ENCODE results near the gene TBC1D5. TPM values are rescaled to one million over a fixed set of nuclear protein-coding genes. Genes with fewer than 3 reads are reported as not detected.

Gene TBC1D5
- total and polyA plus RNA-seq, 2 donors (not counting 1 experiment from before 2014, with no cell fraction given), result 22.6 to 111 TPM

DNA sequence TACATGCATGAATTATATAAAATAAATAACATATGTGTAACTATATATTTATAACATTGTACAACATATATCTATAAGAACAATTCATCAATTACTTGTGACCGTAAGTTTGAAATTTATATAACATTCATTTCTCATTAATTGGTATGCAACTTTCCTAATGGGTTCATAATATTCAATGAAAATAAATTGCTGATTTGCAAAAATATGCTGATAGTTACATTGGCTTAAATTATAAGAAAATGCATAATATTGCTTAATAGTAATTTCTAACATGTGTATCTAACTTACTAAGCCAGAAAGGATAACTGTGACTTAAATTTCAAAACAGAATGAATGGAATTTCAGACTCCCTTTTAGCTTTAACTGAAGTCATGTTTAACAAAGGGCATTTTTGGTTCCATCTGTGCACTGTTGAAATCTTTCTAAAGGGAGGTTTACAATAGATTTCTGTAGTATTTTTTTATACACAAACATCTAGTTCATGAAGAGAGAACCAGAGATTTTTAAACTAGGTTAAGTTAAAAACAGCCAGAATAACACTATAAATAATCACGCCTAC is 310.9 kb downstream of the TBC1D5 start:
- peaks cover 3% of the 10 kb centered on the region for H3K9me3 Mint-ChIP-seq (ENCODE audit: insufficient read depth)
- H3K27me3 Mint-ChIP-seq, result no peaks in the 10 kb centered on the region
- Histone ChIP-seq H3K4me2 (replicated peaks; ENCODE audit: low read depth, low read length, poor library complexity, severe bottlenecking) (no peak overlapping the region), H3K36me3 (replicated peaks in 1 of 2; ENCODE audit: control extremely low read depth in 1 of 2, control insufficient read depth in 1 of 2, extremely low read depth in 1 of 2, insufficient read depth in 2 of 2, low read length in 1 of 2) (peaks cover 4 to 9% of the 10 kb centered on the region in 2 experiments), H3K9ac (ENCODE audit: low read length) (no peak overlapping the region), H3K27ac (ENCODE audit: low read length in 2 of 2) (no peak overlapping the region), H2AFZ (ENCODE audit: insufficient read depth, low read depth, low read length, poor library complexity, severe bottlenecking) (no peak overlapping the region), H3K9me3 (ENCODE audit: control extremely low read depth in 1 of 3, control insufficient read depth in 2 of 3, insufficient read depth in 1 of 3, low read length in 2 of 3) (peaks cover 0 to 4% (median 0%) of the 10 kb centered on the region in 3 donors), H3K27me3 (replicated peaks in 1 of 4; ENCODE audit: control extremely low read depth in 1 of 4, control insufficient read depth in 3 of 4, insufficient read depth in 4 of 4, low read length in 3 of 4) (no peaks in the 10 kb centered on the region), H3K4me1 (ENCODE audit: control insufficient read depth in 2 of 2, insufficient read depth in 2 of 2, low read length in 2 of 2) (no peaks in the 10 kb centered on the region), H4K20me1 (ENCODE audit: control insufficient read depth, insufficient read depth, low read length, poor library complexity, severe bottlenecking) (no peaks in the 10 kb centered on the region), H3K4me3 (ENCODE audit: control extremely low read depth in 1 of 5, extremely low read depth in 1 of 5, insufficient read depth in 1 of 5, low read depth in 2 of 5, low read length in 4 of 5) (no peak overlapping the region), H3K79me2 (ENCODE audit: control insufficient read depth, insufficient read depth, low read length) (no peaks in the 10 kb centered on the region)
- ChIA-PET CTCF (interaction anchor here (9.1 kb wide), 1 partner anchor 410 kb away, joined by 85 read pairs; no protein-coding TSS in a partner anchor), POLR2A (no interaction called here)
- no peak for TF ChIP-seq EZH2 (IDR thresholded peaks at IDR 0.05; ENCODE audit: borderline replicate concordance, insufficient read depth, low read depth, low read length, poor library complexity, severe bottlenecking)
- TF ChIP-seq, protein P1, sequence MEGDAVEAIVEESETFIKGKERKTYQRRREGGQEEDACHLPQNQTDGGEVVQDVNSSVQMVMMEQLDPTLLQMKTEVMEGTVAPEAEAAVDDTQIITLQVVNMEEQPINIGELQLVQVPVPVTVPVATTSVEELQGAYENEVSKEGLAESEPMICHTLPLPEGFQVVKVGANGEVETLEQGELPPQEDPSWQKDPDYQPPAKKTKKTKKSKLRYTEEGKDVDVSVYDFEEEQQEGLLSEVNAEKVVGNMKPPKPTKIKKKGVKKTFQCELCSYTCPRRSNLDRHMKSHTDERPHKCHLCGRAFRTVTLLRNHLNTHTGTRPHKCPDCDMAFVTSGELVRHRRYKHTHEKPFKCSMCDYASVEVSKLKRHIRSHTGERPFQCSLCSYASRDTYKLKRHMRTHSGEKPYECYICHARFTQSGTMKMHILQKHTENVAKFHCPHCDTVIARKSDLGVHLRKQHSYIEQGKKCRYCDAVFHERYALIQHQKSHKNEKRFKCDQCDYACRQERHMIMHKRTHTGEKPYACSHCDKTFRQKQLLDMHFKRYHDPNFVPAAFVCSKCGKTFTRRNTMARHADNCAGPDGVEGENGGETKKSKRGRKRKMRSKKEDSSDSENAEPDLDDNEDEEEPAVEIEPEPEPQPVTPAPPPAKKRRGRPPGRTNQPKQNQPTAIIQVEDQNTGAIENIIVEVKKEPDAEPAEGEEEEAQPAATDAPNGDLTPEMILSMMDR (IDR thresholded peaks at IDR 0.05), result no peak
- H3K4me3 Mint-ChIP-seq, result no peak overlapping the region
- DNase-seq, result no peak
- intact Hi-C loops (cut with micrococcal nuclease), result loop anchor here (1.0 kb wide), 1 partner anchor 410 kb away; no protein-coding TSS in a partner anchor
- H3K27ac Mint-ChIP-seq, result no peak overlapping the region
- no CpG with 5 or more reads among the region's 2 CpGs for WGBS (ENCODE audit: insufficient coverage)
- no peak for ATAC-seq (ENCODE audit: low read depth)
- no peaks in the 10 kb centered on the region for H3K4me1 Mint-ChIP-seq

DNA sequence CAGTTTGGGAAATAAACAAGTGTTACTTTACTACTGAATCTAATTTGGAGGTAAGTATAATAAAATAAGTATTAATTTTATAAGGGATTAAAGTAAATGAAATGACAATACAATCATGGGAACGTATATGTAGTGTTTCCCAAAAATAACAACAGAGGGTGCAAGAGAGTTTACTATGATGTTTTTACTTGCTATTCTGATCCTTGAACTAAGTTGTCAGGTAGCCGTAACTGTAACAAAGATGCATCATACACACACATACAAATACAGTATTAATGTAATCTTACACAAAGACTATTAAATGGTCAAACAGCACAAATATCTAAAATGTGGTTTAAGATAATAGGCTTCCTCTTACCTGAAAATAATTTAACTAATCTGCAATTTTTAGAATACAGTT is 311.4 kb downstream of the TBC1D5 start:
- no peaks in the 10 kb centered on the region for H3K27me3 Mint-ChIP-seq
- H3K4me1 Mint-ChIP-seq, result no peaks in the 10 kb centered on the region
- no peak overlapping the region for H3K27ac Mint-ChIP-seq
- TF ChIP-seq, protein P1 (IDR thresholded peaks at IDR 0.05), result peak; percentile 67
- TF ChIP-seq EZH2 (IDR thresholded peaks at IDR 0.05; ENCODE audit: borderline replicate concordance, insufficient read depth, low read depth, low read length, poor library complexity, severe bottlenecking), result no peak
- WGBS (ENCODE audit: insufficient coverage), result no CpG with 5 or more reads among the region's 2 CpGs
- Histone ChIP-seq H3K9me3 (ENCODE audit: control extremely low read depth in 1 of 3, control insufficient read depth in 2 of 3, insufficient read depth in 1 of 3, low read length in 2 of 3) (peaks cover 0 to 4% (median 0%) of the 10 kb centered on the region in 3 donors), H3K27me3 (replicated peaks in 1 of 4; ENCODE audit: control extremely low read depth in 1 of 4, control insufficient read depth in 3 of 4, insufficient read depth in 4 of 4, low read length in 3 of 4) (no peaks in the 10 kb centered on the region), H3K4me1 (ENCODE audit: control insufficient read depth in 2 of 2, insufficient read depth in 2 of 2, low read length in 2 of 2) (no peaks in the 10 kb centered on the region), H3K36me3 (replicated peaks in 1 of 2; ENCODE audit: control extremely low read depth in 1 of 2, control insufficient read depth in 1 of 2, extremely low read depth in 1 of 2, insufficient read depth in 2 of 2, low read length in 1 of 2) (peaks cover 4 to 9% of the 10 kb centered on the region in 2 experiments), H4K20me1 (ENCODE audit: control insufficient read depth, insufficient read depth, low read length, poor library complexity, severe bottlenecking) (no peaks in the 10 kb centered on the region), H3K4me2 (replicated peaks; ENCODE audit: low read depth, low read length, poor library complexity, severe bottlenecking) (no peak overlapping the region), H3K4me3 (ENCODE audit: control extremely low read depth in 1 of 5, extremely low read depth in 1 of 5, insufficient read depth in 1 of 5, low read depth in 2 of 5, low read length in 4 of 5) (no peak overlapping the region), H3K9ac (ENCODE audit: low read length) (no peak overlapping the region), H3K79me2 (ENCODE audit: control insufficient read depth, insufficient read depth, low read length) (no peaks in the 10 kb centered on the region), H2AFZ (ENCODE audit: insufficient read depth, low read depth, low read length, poor library complexity, severe bottlenecking) (no peak overlapping the region), H3K27ac (ENCODE audit: low read length in 2 of 2) (no peak overlapping the region)
- intact Hi-C loops (cut with micrococcal nuclease), result loop anchor here (1.0 kb wide), 1 partner anchor 410 kb away; no protein-coding TSS in a partner anchor
- DNase-seq, result peak; percentile 14
- ChIA-PET POLR2A (no interaction called here), CTCF (interaction anchor here (1.3 to 9.1 kb wide), 4 partner anchors 18 to 1327 kb away, joined by 4 to 85 read pairs (median 5); no protein-coding TSS in a partner anchor)
- no peak for ATAC-seq (ENCODE audit: low read depth)
- peaks cover 3% of the 10 kb centered on the region for H3K9me3 Mint-ChIP-seq (ENCODE audit: insufficient read depth)
- no peak overlapping the region for H3K4me3 Mint-ChIP-seq

All from B cell (primary cell).